ENCODE results near the gene TMEM150B.

TMEM150B gene

DNA sequence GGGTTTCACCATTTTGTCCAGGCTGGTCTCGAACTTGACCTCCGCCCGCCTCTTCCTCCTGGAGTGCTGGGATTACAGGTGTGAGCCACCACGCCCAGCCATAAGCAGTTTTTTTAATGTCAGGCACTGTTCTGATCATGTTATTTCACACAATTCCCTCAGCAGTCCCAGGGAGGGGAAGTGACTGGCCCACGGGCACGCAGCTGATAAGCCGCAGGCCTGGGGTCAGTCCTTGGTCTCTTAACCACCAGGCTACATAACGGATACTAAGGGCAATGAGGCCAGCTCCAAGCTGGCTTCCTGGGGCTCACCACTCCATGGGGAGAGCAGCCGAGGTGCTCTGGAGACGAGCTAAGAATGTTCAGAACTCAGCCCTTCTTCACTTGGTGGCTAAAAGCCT, 27.9 kb downstream of the TMEM150B start:
- H3K27ac ChIP-seq (ENCODE audit: low read length), result no peak overlapping the region
- H3K4me1 ChIP-seq (ENCODE audit: insufficient read depth, low read length), result peaks cover 12% of the 10 kb centered on the region
- H3K36me3 ChIP-seq (ENCODE audit: insufficient read depth, low read length), result no peaks in the 10 kb centered on the region
- no peaks in the 10 kb centered on the region for H3K9me3 ChIP-seq (ENCODE audit: insufficient read depth, low read length, severe bottlenecking)
- H3K79me2 ChIP-seq (ENCODE audit: insufficient read depth, low read length), result peaks cover 5% of the 10 kb centered on the region
- no peaks in the 10 kb centered on the region for H4K20me1 ChIP-seq (ENCODE audit: insufficient read depth, low read length)
- no peak overlapping the region for H3K4me2 ChIP-seq (ENCODE audit: insufficient read depth, low read length)
- DNase-seq (no peak), ATAC-seq (ENCODE audit: insufficient read depth, low read depth) (no peak)
- H3K9ac ChIP-seq (ENCODE audit: low read depth, low read length), result no peak overlapping the region
- H3K4me3 ChIP-seq (ENCODE audit: low read depth in 1 of 2, low read length in 2 of 2), result no peak overlapping the region
- TF ChIP-seq CTCF (IDR thresholded peaks at IDR 0.05; ENCODE audit: borderline replicate concordance, extremely low read depth, low read length, poor library complexity, severe bottlenecking) (no peak), EZH2 (IDR thresholded peaks at IDR 0.05; ENCODE audit: borderline replicate concordance, low read depth, low read length, severe bottlenecking) (no peak)
- no peak overlapping the region for H2AFZ ChIP-seq (ENCODE audit: low read depth, low read length)
- H3K27me3 ChIP-seq (ENCODE audit: insufficient read depth, low read length, poor library complexity), result no peaks in the 10 kb centered on the region

GRCh38 chr19:55289117-55289796, 35.9 kb downstream of the TMEM150B start:
- H3K79me2 ChIP-seq (ENCODE audit: insufficient read depth, low read length), result no peaks in the 10 kb centered on the region
- H3K36me3 ChIP-seq (ENCODE audit: insufficient read depth, low read length), result no peaks in the 10 kb centered on the region
- DNase-seq, result no peak
- no peak overlapping the region for H3K9ac ChIP-seq (ENCODE audit: low read depth, low read length)
- no peak overlapping the region for H3K4me2 ChIP-seq (ENCODE audit: insufficient read depth, low read length)
- no peak overlapping the region for H2AFZ ChIP-seq (ENCODE audit: low read depth, low read length)
- ATAC-seq (ENCODE audit: insufficient read depth, low read depth), result no peak
- no peak overlapping the region for H3K27ac ChIP-seq (ENCODE audit: low read length)
- no peaks in the 10 kb centered on the region for H3K4me1 ChIP-seq (ENCODE audit: insufficient read depth, low read length)
- no peaks in the 10 kb centered on the region for H3K9me3 ChIP-seq (ENCODE audit: insufficient read depth, low read length, severe bottlenecking)
- no peak overlapping the region for H3K4me3 ChIP-seq (ENCODE audit: low read depth in 1 of 2, low read length in 2 of 2)
- H4K20me1 ChIP-seq (ENCODE audit: insufficient read depth, low read length), result no peaks in the 10 kb centered on the region
- TF ChIP-seq CTCF (IDR thresholded peaks at IDR 0.05; ENCODE audit: borderline replicate concordance, extremely low read depth, low read length, poor library complexity, severe bottlenecking) (no peak), EZH2 (IDR thresholded peaks at IDR 0.05; ENCODE audit: borderline replicate concordance, low read depth, low read length, severe bottlenecking) (no peak)
- no peaks in the 10 kb centered on the region for H3K27me3 ChIP-seq (ENCODE audit: insufficient read depth, low read length, poor library complexity)

GRCh38 chr19:55287361-55288079, 37.6 kb downstream of the TMEM150B start:
- ATAC-seq (ENCODE audit: insufficient read depth, low read depth) (no peak), DNase-seq (no peak)
- Histone ChIP-seq H3K79me2 (ENCODE audit: insufficient read depth, low read length) (no peaks in the 10 kb centered on the region), H3K4me1 (ENCODE audit: insufficient read depth, low read length) (no peaks in the 10 kb centered on the region), H3K27me3 (ENCODE audit: insufficient read depth, low read length, poor library complexity) (no peaks in the 10 kb centered on the region), H3K36me3 (ENCODE audit: insufficient read depth, low read length) (no peaks in the 10 kb centered on the region), H3K9me3 (ENCODE audit: insufficient read depth, low read length, severe bottlenecking) (no peaks in the 10 kb centered on the region), H3K4me2 (ENCODE audit: insufficient read depth, low read length) (no peak overlapping the region), H4K20me1 (ENCODE audit: insufficient read depth, low read length) (no peaks in the 10 kb centered on the region), H3K9ac (ENCODE audit: low read depth, low read length) (no peak overlapping the region), H3K4me3 (ENCODE audit: low read depth in 1 of 2, low read length in 2 of 2) (no peak overlapping the region), H3K27ac (ENCODE audit: low read length) (no peak overlapping the region), H2AFZ (ENCODE audit: low read depth, low read length) (no peak overlapping the region)
- TF ChIP-seq EZH2 (IDR thresholded peaks at IDR 0.05; ENCODE audit: borderline replicate concordance, low read depth, low read length, severe bottlenecking), result no peak
- TF ChIP-seq CTCF (IDR thresholded peaks at IDR 0.05; ENCODE audit: borderline replicate concordance, extremely low read depth, low read length, poor library complexity, severe bottlenecking), result no peak

Data from DND-41 (cell line).